Heart right ventricle (tissue), 16 donors: Measurements from ENCODE around the gene TXN. TPM values are rescaled to one million over a fixed set of nuclear protein-coding genes. Genes with fewer than 3 reads are reported as not detected.

Experiments
- ATAC-seq, 8 donors: fragments of 200-7000 bp; cut with Tn5 transposase; one replicate each; pipeline ENCODE4 v1.9.1; 2020; ENCODE audit warnings: mild to moderate bottlenecking in 8 of 8, moderate library complexity in 8 of 8, moderate number of reproducible peaks in 1 of 8
- DNase-seq, 2 donors: peaks; one replicate each; pipeline ENCODE4 v3.0.0-alpha.2; 2020
- H3K27ac ChIP-seq, 10 donors: fragments of 200-600 bp; sonication (generic) in 2 of 10; one replicate each; pipeline versions ENCODE4 v1.5.0 to v1.8.0; 2020 to 2022; ENCODE audit warnings: mild to moderate bottlenecking in 3 of 10
- H3K27me3 ChIP-seq, 7 donors: fragments of 200-600 bp; one replicate each; pipeline ENCODE4 v1.8.0; 2021 to 2022; ENCODE audit warnings: mild to moderate bottlenecking in 2 of 7
- H3K36me3 ChIP-seq, 9 donors: fragments of 200-600 bp; sonication (generic) in 1 of 9; one replicate each; pipeline versions ENCODE4 v1.5.0 to v1.8.0; 2020 to 2022; ENCODE audit warnings: mild to moderate bottlenecking in 2 of 9
- H3K4me1 ChIP-seq, 9 donors: fragments of 200-600 bp; sonication (generic) in 1 of 9; one replicate each; pipeline versions ENCODE4 v1.5.0 to v1.8.0; 2020 to 2022; ENCODE audit warnings: mild to moderate bottlenecking in 4 of 9
- H3K4me3 ChIP-seq, 10 donors: fragments of 200-600 bp; sonication (generic) in 2 of 10; one replicate each; pipeline versions ENCODE4 v1.5.0 to v1.8.0; 2020 to 2022; ENCODE audit warnings: mild to moderate bottlenecking in 7 of 10, moderate library complexity in 2 of 10
- H3K9me3 ChIP-seq, 11 donors: fragments of 200-600 bp in 10 of 11; sonication (generic) in 2 of 11; one replicate each; pipeline versions ENCODE4 v1.5.0 to v1.8.0; 2013 to 2022; ENCODE audit warnings: mild to moderate bottlenecking in 2 of 11, control low read depth in 1 of 11, moderate library complexity in 1 of 11
- WGBS, 2 donors: extraction: QIAGEN DNeasy Blood & Tissue Kit; methylation state at CpG; one replicate each; pipeline ENCODE4 v1.1.7; 2013; ENCODE audit warnings: inconsistent platforms in 1 of 2; 5-methylcytosine and 5-hydroxymethylcytosine counted together
- intact Hi-C, 10 donors: fragments of 100-400 bp; cut with DNase I; formaldehyde crosslinking; loops; one replicate each; pipeline versions ENCODE4 v1.11.1 to v1.14.2; 2022
- polyA plus RNA-seq, 2 donors: library from polyadenylated mRNA; stranded (reverse); fragments of 200-250 nt; gene quantifications; one replicate each; pipeline ENCODE4 v1.2.3, GENCODE V29; 2013
- total RNA-seq, 10 donors: library from RNA; stranded (reverse); fragmentation: NEBNext Ultra II Directional in 3 of 10; extraction: Animal tissue kit (Norgen Biotek cat#: 25700) in 3 of 10; gene quantifications; one replicate each; pipeline versions ENCODE4 v1.2.1 to v1.2.4, GENCODE V29; 2021 to 2023
- TF ChIP-seq, protein P1 (sequence below), 9 donors: fragments of 200-600 bp; sonication (generic) in 2 of 9; IDR thresholded peaks; one replicate each; pipeline versions ENCODE4 v1.5.0 to v1.8.0; 2021 to 2022; ENCODE audit warnings: antibody characterized with exemption in 9 of 9, mild to moderate bottlenecking in 5 of 9, moderate library complexity in 1 of 9
- donor health status: Arrhythmogenic right ventricular cardiomyopathy.
- donor health status: ischemic (EF 13 %, LVEDD 7.1; RV severe dilation, severe dysfunction).
- donor health status: healthy with polysubstance abuse.
- donor health status: DM: no; HTN: yes; CAD: no.
- donor health status: DM: no; HTN: no; CAD: no.
- donor health status: ischemic (EF 25% LVEDD 6.9; RV normal size, moderate dysfunction).
- donor health status: ischemic (EF 25% LVEDD 5.7; RV mildly dilated, moderate dysfunction).
- donor health status: healthy.
- donor health status: DM: yes; HTN: yes; CAD: no.
- donor health status: Ischemic cardiomyopathy.
- donor health status: ischemic (EF 35%, LVEDD 5.7; RV mildly dilated, moderate dysfunction).
- donor health status: nonischemic (EF 11% LVEDD 7.7; RV severe dilation, severe dysfunction).
- donor health status: DM: yes; HTN: yes; CAD: no.
- donor health status: PGD.
- donor health status: ischemic (EF 29% LVEDD 5.4; RV normal size, mild dysfunction).
- donor health status: nonischemic (EF 23%, LVEDD 6.1; RV moderate dilation, normal function).

The TXN gene
- total and polyA plus RNA-seq, 12 donors, result 50.7 to 134 (median 60.2) TPM

DNA sequence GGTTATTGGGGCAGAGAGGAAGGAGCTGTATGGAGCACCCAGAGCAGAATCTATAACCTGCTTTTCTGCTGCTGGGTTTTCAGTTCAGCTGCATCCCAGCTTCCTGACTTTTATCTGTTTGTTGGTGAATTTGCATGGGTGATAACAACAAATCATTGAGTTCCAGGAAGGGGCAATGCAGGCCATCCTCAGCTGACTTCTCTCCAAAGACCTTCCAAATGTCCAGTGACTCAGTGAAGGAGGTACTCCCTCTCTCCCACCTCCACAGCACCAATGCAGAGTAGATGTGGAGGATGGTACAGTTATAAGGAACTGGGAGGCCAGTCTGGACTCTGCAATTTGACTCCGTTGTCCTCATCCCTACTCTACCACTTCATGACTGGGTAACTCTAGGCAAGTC is 1.6 kb upstream of the TXN start:
- intact Hi-C loops, result no loop called here
- H3K4me3 ChIP-seq, result peak overlapping the region in 1 of 10 donors; percentile 95
- ATAC-seq (no peak), DNase-seq (no peak)
- H3K27ac ChIP-seq, result peak overlapping the region in 7 of 10 donors; percentile 86 to 94 (median 90)
- WGBS, 2 donors, result 92 to 96% methylated on average over 1 of the region's 1 CpG
- no peaks in the 10 kb centered on the region for H3K36me3 ChIP-seq
- no peaks in the 10 kb centered on the region for H3K27me3 ChIP-seq
- TF ChIP-seq, protein P1, sequence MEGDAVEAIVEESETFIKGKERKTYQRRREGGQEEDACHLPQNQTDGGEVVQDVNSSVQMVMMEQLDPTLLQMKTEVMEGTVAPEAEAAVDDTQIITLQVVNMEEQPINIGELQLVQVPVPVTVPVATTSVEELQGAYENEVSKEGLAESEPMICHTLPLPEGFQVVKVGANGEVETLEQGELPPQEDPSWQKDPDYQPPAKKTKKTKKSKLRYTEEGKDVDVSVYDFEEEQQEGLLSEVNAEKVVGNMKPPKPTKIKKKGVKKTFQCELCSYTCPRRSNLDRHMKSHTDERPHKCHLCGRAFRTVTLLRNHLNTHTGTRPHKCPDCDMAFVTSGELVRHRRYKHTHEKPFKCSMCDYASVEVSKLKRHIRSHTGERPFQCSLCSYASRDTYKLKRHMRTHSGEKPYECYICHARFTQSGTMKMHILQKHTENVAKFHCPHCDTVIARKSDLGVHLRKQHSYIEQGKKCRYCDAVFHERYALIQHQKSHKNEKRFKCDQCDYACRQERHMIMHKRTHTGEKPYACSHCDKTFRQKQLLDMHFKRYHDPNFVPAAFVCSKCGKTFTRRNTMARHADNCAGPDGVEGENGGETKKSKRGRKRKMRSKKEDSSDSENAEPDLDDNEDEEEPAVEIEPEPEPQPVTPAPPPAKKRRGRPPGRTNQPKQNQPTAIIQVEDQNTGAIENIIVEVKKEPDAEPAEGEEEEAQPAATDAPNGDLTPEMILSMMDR (IDR thresholded peaks at IDR 0.05), result no peak
- no peaks in the 10 kb centered on the region for H3K9me3 ChIP-seq
- peaks cover 2 to 39% (median 20%) of the 10 kb centered on the region in 9 donors for H3K4me1 ChIP-seq

DNA sequence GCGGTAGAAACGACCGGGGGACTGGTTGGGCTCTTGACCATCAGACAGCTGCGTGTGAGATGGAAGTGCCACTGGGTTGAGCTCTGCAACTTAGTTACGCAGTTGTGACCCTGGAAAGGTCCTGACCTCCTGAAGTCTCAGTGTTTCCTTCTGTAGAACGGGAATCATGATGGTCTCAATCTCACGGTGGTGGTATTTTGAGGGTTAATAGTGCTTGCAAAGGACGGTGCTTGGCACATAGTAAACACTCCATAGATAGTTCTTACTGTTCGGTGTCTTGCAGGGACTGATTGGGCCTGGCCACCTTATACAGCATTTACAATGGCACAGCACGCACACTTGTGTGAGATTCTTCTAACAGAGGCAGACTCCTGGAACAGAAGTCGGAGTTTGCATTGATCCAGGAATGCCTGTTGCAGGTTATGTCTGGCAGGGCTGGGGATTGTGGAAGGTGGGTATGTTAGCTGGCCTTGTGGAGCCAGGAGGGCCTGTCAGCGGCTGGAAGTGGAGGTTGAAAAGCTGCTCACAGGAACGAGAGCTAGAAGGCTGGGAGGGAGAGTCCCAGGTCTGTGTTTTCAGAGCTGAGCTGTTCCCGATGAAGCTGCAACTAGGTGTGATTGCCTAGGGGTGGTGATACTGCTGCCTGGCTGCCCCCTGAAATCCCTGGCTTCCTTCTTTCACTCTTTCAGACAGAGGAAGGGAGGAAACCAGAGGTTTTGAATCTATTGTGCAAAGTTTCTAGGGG is 962 bp upstream of the TXN start:
- Histone ChIP-seq H3K27me3 (no peaks in the 10 kb centered on the region), H3K4me1 (peaks cover 2 to 45% (median 25%) of the 10 kb centered on the region in 9 donors), H3K9me3 (no peaks in the 10 kb centered on the region), H3K27ac (peak overlapping the region; percentile 41 to 94 (median 90)), H3K36me3 (no peaks in the 10 kb centered on the region), H3K4me3 (peak overlapping the region; percentile 89 to 99 (median 96))
- DNase-seq (peak; percentile 27 to 45), ATAC-seq (peak in 7 of 8 donors; percentile 5 to 40 (median 21))
- 15 to 16% methylated on average over 14 of the region's 14 CpGs for WGBS, 2 donors
- TF ChIP-seq, protein P1 (IDR thresholded peaks at IDR 0.05), result no peak
- intact Hi-C loops, result no loop called here

DNA sequence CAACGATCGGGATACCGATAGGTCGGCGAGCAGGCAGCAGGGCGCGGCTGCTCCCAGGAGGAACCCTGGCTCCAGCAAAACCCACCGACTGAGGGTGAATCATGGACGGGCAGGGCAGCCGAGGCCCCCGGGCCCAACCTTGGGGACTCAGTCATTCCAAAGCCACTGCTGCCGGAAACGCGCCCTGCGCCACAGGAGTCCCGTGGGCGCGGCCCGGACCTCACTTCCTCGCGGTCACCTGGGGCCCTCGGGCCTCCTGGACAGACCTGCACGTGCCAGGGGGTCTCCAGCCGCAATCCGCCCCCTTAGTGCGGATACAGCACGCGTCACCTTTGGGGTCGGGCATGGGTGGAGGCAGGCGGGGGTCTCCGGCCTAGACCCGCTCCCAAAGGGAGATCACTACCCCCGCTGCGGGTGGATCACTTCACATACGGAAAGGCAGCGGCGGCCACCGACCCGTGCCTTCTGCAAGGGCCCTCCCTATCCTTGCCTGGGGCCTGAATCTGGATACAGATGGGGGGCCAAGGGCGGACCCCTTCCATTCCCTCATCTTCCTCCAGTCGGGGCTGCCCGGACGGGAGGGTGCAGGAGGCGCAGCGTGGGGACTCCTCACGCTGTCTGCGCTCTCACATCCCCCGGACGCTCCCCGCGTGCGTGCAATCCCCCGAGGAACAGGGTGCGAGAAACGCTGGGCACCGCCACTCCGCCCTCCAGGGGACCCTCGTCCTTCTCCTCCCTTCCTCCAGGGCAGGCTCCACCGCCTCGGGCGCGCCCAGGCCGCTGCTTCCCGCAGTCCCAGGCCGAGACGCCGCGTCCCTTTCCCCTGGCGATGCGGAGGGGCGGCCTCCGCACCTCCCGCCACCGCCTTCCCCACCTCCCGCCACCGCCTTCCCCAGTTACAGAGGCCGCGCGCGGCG is 586 bp downstream of the TXN start:
- TF ChIP-seq, protein P1 (IDR thresholded peaks at IDR 0.05), result no peak
- no peaks in the 10 kb centered on the region for H3K27me3 ChIP-seq
- H3K4me1 ChIP-seq, result peaks cover 2 to 49% (median 25%) of the 10 kb centered on the region in 9 donors
- H3K36me3 ChIP-seq, result peaks cover 0 to 6% (median 0%) of the 10 kb centered on the region in 9 donors
- DNase-seq, result peak; percentile 52 to 56
- peak; percentile 26 to 67 (median 56) for ATAC-seq
- 0 to 1% methylated on average over 77 to 81 of the region's 81 CpGs for WGBS, 2 donors
- H3K9me3 ChIP-seq, result no peaks in the 10 kb centered on the region
- H3K27ac ChIP-seq, result peak overlapping the region; percentile 41 to 94 (median 90)
- peak overlapping the region; percentile 89 to 99 (median 96) for H3K4me3 ChIP-seq
- intact Hi-C loops, result no loop called here

DNA sequence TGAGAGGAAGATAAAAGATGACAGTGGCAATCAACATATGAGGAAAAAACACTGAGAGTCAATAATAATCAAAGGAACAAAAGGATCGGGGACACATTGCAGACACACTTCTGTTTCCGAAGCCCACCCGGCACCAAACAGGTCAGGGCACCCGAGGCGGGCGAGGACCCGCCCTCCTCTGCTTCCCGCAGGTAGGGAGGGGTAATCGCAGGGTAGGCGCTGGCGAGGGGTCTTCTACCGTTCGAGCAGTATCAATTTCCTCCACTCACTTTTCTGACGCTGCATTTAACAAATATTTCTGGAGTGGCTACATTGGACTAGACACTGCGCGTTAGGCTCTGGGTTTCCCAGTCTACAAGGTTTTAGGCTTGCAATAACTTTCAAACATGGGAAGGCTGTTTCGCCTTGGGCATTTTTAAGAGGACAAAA is 1.3 kb downstream of the TXN start:
- Histone ChIP-seq H3K4me1 (peaks cover 2 to 49% (median 25%) of the 10 kb centered on the region in 9 donors), H3K27ac (peak overlapping the region; percentile 41 to 94 (median 90))
- DNase-seq, result no peak

More for the DNA sequence above, 1.3 kb downstream of the TXN start:
- Histone ChIP-seq H3K36me3 (peaks cover 0 to 13% (median 5%) of the 10 kb centered on the region in 9 donors), H3K27me3 (no peaks in the 10 kb centered on the region), H3K4me3 (peak overlapping the region; percentile 89 to 99 (median 96)), H3K9me3 (no peaks in the 10 kb centered on the region)
- TF ChIP-seq, protein P1 (IDR thresholded peaks at IDR 0.05), result no peak
- intact Hi-C loops, result no loop called here
- WGBS, 2 donors, result 10 to 23% methylated on average over 17 of the region's 17 CpGs
- no peak for ATAC-seq
